Tibial artery (tissue), 4 donors: ENCODE results near the gene RNF150.
A peak's percentile ranks its signal among the peaks of the same experiment; 100 is the strongest.

Source experiments
- DNase-seq, 2 donors: peaks; one replicate each; pipeline ENCODE4 v3.0.0-alpha.2; 2019
- H3K27ac ChIP-seq, 2 donors: fragments of 200-600 bp; sonication (generic) in 1 of 2; 1 replicate in 1 of 2; 2 replicates in 1 of 2; pipeline ENCODE4 v1.5.1; 2018 to 2019; ENCODE audit warnings: mild to moderate bottlenecking in 1 of 2
- H3K27me3 ChIP-seq, 2 donors: fragments of 200-600 bp; sonication (generic) in 1 of 2; one replicate each; pipeline versions ENCODE4 v1.5.1 to v1.6.0; 2016 to 2019
- H3K36me3 ChIP-seq, 3 donors: fragments of 200-600 bp; sonication (generic) in 2 of 3; one replicate each; pipeline ENCODE4 v1.5.1; 2016 to 2019; ENCODE audit warnings: mild to moderate bottlenecking in 2 of 3
- H3K4me1 ChIP-seq, 4 donors: fragments of 200-600 bp; sonication (generic) in 2 of 4; 1 replicate in 3 of 4; 2 replicates in 1 of 4; pipeline ENCODE4 v1.5.1; 2016 to 2019
- H3K4me3 ChIP-seq, 2 donors: fragments of 200-600 bp; sonication (generic) in 1 of 2; 1 replicate in 1 of 2; 2 replicates in 1 of 2; pipeline ENCODE4 v1.5.1; 2018 to 2019; ENCODE audit warnings: mild to moderate bottlenecking in 2 of 2
- H3K9me3 ChIP-seq, 3 donors: fragments of 200-600 bp; sonication (generic) in 1 of 3; one replicate each; pipeline ENCODE4 v1.5.1; 2016 to 2019
- CTCF ChIP-seq, 2 experiments: fragments of 200-600 bp in 1 of 2; fragments of 450-650 bp in 1 of 2; IDR thresholded peaks; one replicate each; pipeline ENCODE4 v1.5.1; 2017 to 2019; ENCODE audit warnings: antibody characterized with exemption in 2 of 2, mild to moderate bottlenecking in 1 of 2, moderate library complexity in 1 of 2
- intact Hi-C: fragments of 100-400 bp; cut with DNase I; formaldehyde crosslinking; loops from one replicate; pipeline ENCODE4 v1.15.0; 2023; ENCODE audit warnings: low total_unique reads

Gene RNF150

DNA sequence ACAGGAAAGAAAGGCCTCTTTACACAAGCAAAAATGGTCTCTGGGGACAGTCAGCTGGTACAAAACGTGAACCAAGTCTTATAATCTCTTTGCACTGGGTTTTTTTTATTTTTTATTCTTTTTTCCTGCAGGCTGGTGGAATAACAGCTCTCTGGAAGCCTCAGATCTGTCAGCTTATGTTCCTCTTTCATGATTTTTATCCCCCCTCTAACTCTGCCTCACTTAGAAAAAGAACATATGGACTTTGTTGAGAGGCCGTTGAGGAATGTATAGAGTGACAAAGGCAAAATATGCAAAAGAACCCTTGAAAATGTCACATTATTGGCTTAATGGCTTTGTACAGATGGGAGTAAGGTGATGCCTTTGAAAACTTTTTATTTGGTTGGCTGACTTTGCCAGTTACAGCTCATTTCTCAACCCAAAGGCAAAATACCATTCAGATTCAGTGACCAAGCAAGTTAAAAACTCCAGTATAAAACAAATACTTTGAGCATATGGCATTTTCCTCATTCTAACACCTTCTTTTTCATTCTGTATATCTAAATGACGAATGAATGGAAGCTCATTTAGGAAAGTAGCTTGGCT is 111.1 kb downstream of the RNF150 start:
- no peaks in the 10 kb centered on the region for H3K27me3 ChIP-seq
- TF ChIP-seq CTCF (IDR thresholded peaks at IDR 0.05) = no peak
- peak overlapping the region; percentile 44 to 59 for H3K27ac ChIP-seq
- H3K9me3 ChIP-seq = peaks cover 0 to 4% (median 0%) of the 10 kb centered on the region in 3 donors
- no peaks in the 10 kb centered on the region for H3K36me3 ChIP-seq
- no peak for DNase-seq
- peaks cover 0 to 43% (median 11%) of the 10 kb centered on the region in 4 donors for H3K4me1 ChIP-seq
- intact Hi-C loops = no loop called here
- no peak overlapping the region for H3K4me3 ChIP-seq

- Histone ChIP-seq H3K27ac (peak overlapping the region; percentile 44 to 59), H3K9me3 (peaks cover 0 to 4% (median 0%) of the 10 kb centered on the region in 3 donors), H3K27me3 (no peaks in the 10 kb centered on the region), H3K4me3 (no peak overlapping the region), H3K4me1 (peaks cover 0 to 37% (median 11%) of the 10 kb centered on the region in 4 donors), H3K36me3 (no peaks in the 10 kb centered on the region)
- intact Hi-C loops = no loop called here
- no peak for TF ChIP-seq CTCF (IDR thresholded peaks at IDR 0.05)
- DNase-seq = no peak
Measured at GRCh38 chr4:141021397-141022110, 111.7 kb downstream of the RNF150 start.

DNA sequence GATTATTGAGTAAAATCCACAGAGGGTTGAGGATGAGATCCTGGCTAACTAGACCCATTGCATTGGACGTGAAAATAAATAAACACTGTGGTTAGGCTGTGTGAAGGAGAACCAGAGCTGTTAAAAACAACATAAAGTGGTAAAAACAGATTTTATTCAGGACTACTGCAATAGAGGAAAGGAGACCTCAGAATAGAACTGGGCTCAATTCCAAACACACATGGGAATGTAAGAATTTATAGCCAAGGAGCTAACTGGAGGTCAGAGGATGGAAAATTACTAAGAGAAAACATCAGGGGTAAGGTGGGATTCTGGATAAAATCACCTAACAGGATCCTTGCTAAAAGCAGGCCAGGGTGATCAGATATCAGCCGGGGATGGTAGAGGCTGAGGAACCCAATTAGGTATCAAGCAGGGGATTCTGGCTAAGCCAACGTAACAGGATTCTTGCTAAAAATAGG is 112.4 kb downstream of the RNF150 start:
- peak overlapping the region; percentile 44 to 59 for H3K27ac ChIP-seq
- no peaks in the 10 kb centered on the region for H3K27me3 ChIP-seq
- H3K36me3 ChIP-seq = no peaks in the 10 kb centered on the region
- DNase-seq = no peak
- intact Hi-C loops = no loop called here
- no peak overlapping the region for H3K4me3 ChIP-seq
- H3K4me1 ChIP-seq = peaks cover 0 to 37% (median 11%) of the 10 kb centered on the region in 4 donors
- H3K9me3 ChIP-seq = peaks cover 0 to 4% (median 0%) of the 10 kb centered on the region in 3 donors
- no peak for TF ChIP-seq CTCF (IDR thresholded peaks at IDR 0.05)

GRCh38 chr4:141019768-141020167 is 113.5 kb downstream of the RNF150 start:
- H3K27ac ChIP-seq = peak overlapping the region; percentile 44 to 59

More at GRCh38 chr4:141019768-141020167, 113.5 kb downstream of the RNF150 start:
- DNase-seq = no peak
- no peak for TF ChIP-seq CTCF (IDR thresholded peaks at IDR 0.05)
- Histone ChIP-seq H3K4me1 (peaks cover 0 to 37% (median 11%) of the 10 kb centered on the region in 4 donors), H3K27me3 (no peaks in the 10 kb centered on the region), H3K4me3 (no peak overlapping the region), H3K9me3 (peaks cover 0 to 4% (median 0%) of the 10 kb centered on the region in 3 donors), H3K36me3 (no peaks in the 10 kb centered on the region)
- intact Hi-C loops = no loop called here
